IMR-90 (cell line): ENCODE data around the gene SYCP2. TPM values are rescaled to one million over a fixed set of nuclear protein-coding genes. Genes with fewer than 3 reads are reported as not detected.

ENCODE experiments used
- ATAC-seq: fragments of 200-7000 bp; cut with Tn5 transposase; 2 replicates; pipeline ENCODE4 v1.9.1; 2020; ENCODE audit warnings: low read depth, mild to moderate bottlenecking, moderate library complexity
- BruUV-seq: library from RNA; stranded (reverse); fragments of 400-500 nt; replicated peaks from 2 replicates; lab custom pipeline; 2021; lab: Mats Ljungman, UMichigan
- CTCF ChIA-PET: fragments of 300-600 bp; formaldehyde crosslinking; extraction: SDS; loops from one replicate; lab custom pipeline; 2021; ENCODE audit warnings: antibody characterized with exemption; lab: Yijun Ruan, JAX
- POLR2A ChIA-PET: fragments of 300-600 bp; sonication (Branson Sonifier 250); formaldehyde crosslinking; loops from one replicate; lab custom pipeline; 2022; ENCODE audit warnings: antibody characterized with exemption; ENCODE audit not compliant: unreplicated experiment; lab: Charles Lee
- DNase-seq: peaks from one replicate; pipeline ENCODE4 v3.0.0; 2013
- H2AFZ ChIP-seq: replicated peaks from 2 replicates; pipeline ENCODE3; 2013; ENCODE audit warnings: low read length, mild to moderate bottlenecking; ENCODE audit not compliant: poor library complexity
- H2AK5ac ChIP-seq: 2 replicates; pipeline ENCODE4 v1.6.1; 2013; ENCODE audit warnings: low read depth, low read length, inconsistent platforms
- H2AK9ac ChIP-seq: replicated peaks from 2 replicates; pipeline ENCODE3; 2013; ENCODE audit warnings: mild to moderate bottlenecking, low read depth, low read length, moderate library complexity; ENCODE audit not compliant: poor library complexity
- H2BK120ac ChIP-seq: 2 replicates; pipeline ENCODE4 v1.6.1; 2013; ENCODE audit warnings: low read depth, low read length, inconsistent platforms
- H2BK15ac ChIP-seq: 3 replicates; pipeline ENCODE4 v1.6.1; 2013; ENCODE audit warnings: low read depth, low read length, inconsistent platforms
- H2BK20ac ChIP-seq: 2 replicates; pipeline ENCODE4 v1.6.1; 2013; ENCODE audit warnings: low read depth, mild to moderate bottlenecking, inconsistent platforms, low read length, moderate library complexity
- H2BK5ac ChIP-seq: 2 replicates; pipeline ENCODE4 v1.6.1; 2013; ENCODE audit warnings: mild to moderate bottlenecking, low read depth, low read length, inconsistent platforms; ENCODE audit not compliant: poor library complexity, severe bottlenecking
- H3K14ac ChIP-seq: replicated peaks from 2 replicates; pipeline ENCODE4 v1.6.1; 2013; ENCODE audit warnings: low read depth, low read length, inconsistent platforms
- H3K18ac ChIP-seq: 2 replicates; pipeline ENCODE4 v1.6.1; 2013; ENCODE audit warnings: low read depth, low read length, control low read depth
- H3K23ac ChIP-seq: 2 replicates; pipeline ENCODE4 v1.6.1; 2013; ENCODE audit warnings: low read depth, low read length, inconsistent platforms
- H3K27ac ChIP-seq: 2 replicates; pipeline ENCODE4 v1.5.1; 2013; ENCODE audit warnings: mild to moderate bottlenecking, control low read depth, low read length; ENCODE audit not compliant: insufficient read depth
- H3K27me3 ChIP-seq: 2 replicates; pipeline ENCODE4 v1.6.1; 2013; ENCODE audit warnings: low read length; ENCODE audit not compliant: control insufficient read depth, insufficient read depth
- H3K36me3 ChIP-seq: 2 replicates; pipeline ENCODE4 v1.6.1; 2013; ENCODE audit warnings: low read length, mixed read lengths; ENCODE audit not compliant: control insufficient read depth, insufficient read depth
- H3K4ac ChIP-seq: 2 replicates; pipeline ENCODE4 v1.6.1; 2013; ENCODE audit warnings: low read depth, low read length, inconsistent platforms
- H3K4me1 ChIP-seq: 2 replicates; pipeline ENCODE4 v1.6.1; 2013; ENCODE audit warnings: low read length, mixed read lengths; ENCODE audit not compliant: control insufficient read depth, insufficient read depth
- H3K4me2 ChIP-seq: 2 replicates; pipeline ENCODE4 v1.6.1; 2013; ENCODE audit warnings: low read depth, mild to moderate bottlenecking, control low read depth, low read length, moderate library complexity
- H3K4me3 ChIP-seq: 2 replicates; pipeline ENCODE4 v1.5.1; 2013; ENCODE audit warnings: low read depth, mild to moderate bottlenecking, control low read depth, low read length, moderate library complexity; ENCODE audit not compliant: insufficient read depth
- H3K56ac ChIP-seq: 2 replicates; pipeline ENCODE4 v1.6.1; 2013; ENCODE audit warnings: low read length, inconsistent platforms; ENCODE audit not compliant: insufficient read depth; ENCODE audit errors: extremely low read depth
- H3K79me1 ChIP-seq, 2 experiments: 2 replicates each; pipeline ENCODE4 v1.6.1; 2013; ENCODE audit warnings: low read length in 2 of 2, inconsistent platforms in 1 of 2, low read depth in 1 of 2
- H3K9ac ChIP-seq: 2 replicates; pipeline ENCODE4 v1.6.1; 2013; ENCODE audit warnings: low read depth, low read length, control low read depth
- H3K9me1 ChIP-seq: 2 replicates; pipeline ENCODE4 v1.6.1; 2013; ENCODE audit warnings: low read length, inconsistent platforms; ENCODE audit not compliant: insufficient read depth
- H3K9me3 ChIP-seq: 2 replicates; pipeline ENCODE4 v1.6.1; 2013; ENCODE audit warnings: low read length; ENCODE audit not compliant: control insufficient read depth, insufficient read depth
- H4K20me1 ChIP-seq: 2 replicates; pipeline ENCODE4 v1.6.1; 2013; ENCODE audit warnings: low read length, inconsistent platforms; ENCODE audit not compliant: insufficient read depth
- H4K5ac ChIP-seq: 2 replicates; pipeline ENCODE4 v1.6.1; 2013; ENCODE audit warnings: mild to moderate bottlenecking, low read depth, low read length, control low read depth
- H4K8ac ChIP-seq, 2 experiments: 2 replicates each; pipeline ENCODE4 v1.6.1; 2013; ENCODE audit warnings: low read depth in 2 of 2, low read length in 2 of 2, control low read depth in 1 of 2, inconsistent platforms in 1 of 2
- H4K91ac ChIP-seq: 2 replicates; pipeline ENCODE4 v1.6.1; 2013; ENCODE audit warnings: low read depth, low read length, inconsistent platforms; ENCODE audit not compliant: insufficient read depth
- BHLHE40 ChIP-seq: fragments of 150-350 bp; IDR thresholded peaks from 2 replicates; pipeline ENCODE4 v1.6.1; 2016; ENCODE audit warnings: mild to moderate bottlenecking, low read depth, low read length
- MXI1 ChIP-seq: IDR thresholded peaks from 2 replicates; pipeline ENCODE4 v1.6.1; 2012; ENCODE audit warnings: low read depth, mild to moderate bottlenecking, low read length, moderate library complexity, borderline replicate concordance
- WGBS, 2 experiments: methylation state at CpG; one replicate each; pipeline versions ENCODE4 v1.1.5 to v1.1.7; 2013; ENCODE audit warnings: missing lambda C conversion rate in 2 of 2; ENCODE audit not compliant: insufficient read length in 1 of 2; ENCODE audit errors: extremely low coverage in 2 of 2; 5-methylcytosine and 5-hydroxymethylcytosine counted together
- dilution Hi-C: fragments of 300-500 bp; cut with HindIII; formaldehyde crosslinking; loops from one replicate; pipeline ENCODE4 v1.14.3; 2018; ENCODE audit warnings: low sequenced_read_pairs; ENCODE audit not compliant: unreplicated experiment
- in situ Hi-C: fragments of 300-500 bp; cut with MboI; formaldehyde crosslinking; loops from 3 replicates; pipeline ENCODE4 v1.14.3; 2019; ENCODE audit warnings: low sequenced_read_pairs, inconsistent platforms, mixed read lengths
- intact Hi-C: fragments of 100-400 bp; cut with micrococcal nuclease; formaldehyde crosslinking; loops from 2 replicates; pipeline ENCODE4 v1.10.0; 2022
- polyA plus RNA-seq, 3 experiments: library from polyadenylated mRNA; depleted of rRNA; stranded (reverse); fragments of >200 nt; gene quantifications; 2 replicates each; pipeline ENCODE4 v1.2.3, GENCODE V29; 2012; ENCODE audit warnings: low replicate concordance in 1 of 3
- total RNA-seq: library from RNA; depleted of rRNA; stranded (reverse); fragments of >200 nt; gene quantifications from 2 replicates; pipeline ENCODE4 v1.2.3, GENCODE V29; 2012

Gene SYCP2
- total and polyA plus RNA-seq, 2 of the 4 experiments (the other 2 are of a cell fraction) = 0.18 to 0.31 TPM

GRCh38 chr20:59939052-59939878 is 5.8 kb upstream of the SYCP2 start:
- Histone ChIP-seq H3K79me1 (peaks cover 10 to 16% of the 10 kb centered on the region in 2 experiments), H2BK20ac (no peak overlapping the region), H3K56ac (no peak overlapping the region), H4K5ac (no peak overlapping the region; the same call in 1 of the 2 replicates), H2AFZ (peak overlapping the region; percentile 91), H3K14ac (0 out of 2 replicates have a peak overlapping the region, but pooled peaks have one; percentile 23), H2AK9ac (peak overlapping the region; percentile 80), H4K8ac (peak overlapping the region; percentile 22 to 44; a peak in 2 of 4 replicates), H3K23ac (peak overlapping the region; percentile 80), H3K9me3 (no peaks in the 10 kb centered on the region), H3K36me3 (peaks cover 5% of the 10 kb centered on the region), H3K9ac (0 out of 2 replicates have a peak overlapping the region, but pooled peaks have one; percentile 38), H3K4me3 (peak overlapping the region; percentile 75), H3K9me1 (no peaks in the 10 kb centered on the region), H2BK5ac (peak overlapping the region; percentile 22), H3K4ac (no peak overlapping the region), H2BK120ac (no peak overlapping the region), H2BK15ac (no peak overlapping the region), H4K91ac (peak overlapping the region; percentile 39; the same call in 1 of the 2 replicates), H3K18ac (no peak overlapping the region), H3K4me1 (peaks cover 9% of the 10 kb centered on the region), H3K27ac (peak overlapping the region; percentile 80; the same call in 1 of the 2 replicates), H3K4me2 (peak overlapping the region; percentile 88), H4K20me1 (peaks cover 13% of the 10 kb centered on the region), H2AK5ac (peak overlapping the region; percentile 85; the same call in 1 of the 2 replicates), H3K27me3 (no peaks in the 10 kb centered on the region)
- no peak for DNase-seq
- intact Hi-C loops = no loop called here
- in situ Hi-C loops = no loop called here
- dilution Hi-C loops = no loop called here
- 0 out of 2 replicates have a peak, but pooled peaks have one; percentile 9 for TF ChIP-seq BHLHE40
- no peak for TF ChIP-seq MXI1
- WGBS, 2 experiments = 47% methylated on average over 79 of the region's 104 CpGs; no CpG with 5 or more reads in 1 of the 2 experiments
- BruUV-seq = no TSS peak
- ATAC-seq = no peak
- POLR2A ChIA-PET = no interaction called here
- CTCF ChIA-PET = interaction anchor here (1.4 to 2.7 kb wide), 3 partner anchors 11 to 89 kb away, joined by 3 to 7 read pairs (median 5); no protein-coding TSS in a partner anchor
